ENCODE results near the gene GABRA4.

GABRA4 gene

DNA sequence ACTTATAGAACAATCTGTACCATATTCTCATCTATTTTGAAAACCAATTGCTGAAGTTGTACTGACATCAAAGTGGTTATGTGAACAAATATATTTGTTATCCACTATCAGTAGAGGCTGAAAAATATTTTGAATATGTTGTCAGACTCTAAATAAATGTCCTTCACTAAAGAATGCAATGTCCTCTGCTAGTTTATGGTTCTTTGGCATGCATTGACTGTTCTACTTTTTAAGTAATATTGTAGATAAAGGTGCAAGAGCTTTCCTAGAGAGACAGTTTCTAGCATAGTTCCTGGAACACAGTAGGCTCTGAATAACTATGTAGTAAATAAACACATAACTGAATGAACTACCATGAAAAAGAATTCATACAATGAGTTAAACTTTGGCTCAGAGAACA lies 66.2 kb downstream of the GABRA4 start:
- no peak for DNase-seq (ENCODE audit: low read depth)

- DNase-seq (ENCODE audit: low read depth) = no peak
These were observed 68.4 kb downstream of the GABRA4 start for GRCh38 chr4:46924789-46925529.

GRCh38 chr4:46922205-46922604 lies 71.2 kb downstream of the GABRA4 start:
- DNase-seq (ENCODE audit: low read depth) = no peak

DNA sequence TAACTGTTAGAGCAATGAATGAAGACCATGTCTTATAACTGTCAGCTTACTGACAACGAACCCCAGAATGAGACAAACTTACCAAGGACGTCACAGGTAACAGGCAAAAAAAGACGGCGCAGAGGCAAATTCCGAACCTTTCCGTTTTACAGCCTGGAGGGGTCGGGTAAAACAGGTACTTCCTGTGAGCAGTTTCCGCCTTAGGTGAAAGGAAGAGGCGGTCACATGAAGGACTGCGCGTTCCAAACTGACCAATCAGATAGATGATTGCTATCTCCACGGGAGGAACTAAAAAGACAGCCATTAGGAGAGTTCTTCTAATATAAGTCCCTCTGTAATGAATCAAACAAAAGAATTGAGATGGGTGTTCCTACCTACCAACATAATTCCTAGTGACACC lies 84.3 kb downstream of the GABRA4 start, which contains the start of gene COX7B2:
Gene COX7B2 (minus strand): TSS at position 168 of the 400 bp plus-strand sequence. CDS start 174,053 bp downstream, outside the sequence.
- no peak for DNase-seq (ENCODE audit: low read depth)

DNA sequence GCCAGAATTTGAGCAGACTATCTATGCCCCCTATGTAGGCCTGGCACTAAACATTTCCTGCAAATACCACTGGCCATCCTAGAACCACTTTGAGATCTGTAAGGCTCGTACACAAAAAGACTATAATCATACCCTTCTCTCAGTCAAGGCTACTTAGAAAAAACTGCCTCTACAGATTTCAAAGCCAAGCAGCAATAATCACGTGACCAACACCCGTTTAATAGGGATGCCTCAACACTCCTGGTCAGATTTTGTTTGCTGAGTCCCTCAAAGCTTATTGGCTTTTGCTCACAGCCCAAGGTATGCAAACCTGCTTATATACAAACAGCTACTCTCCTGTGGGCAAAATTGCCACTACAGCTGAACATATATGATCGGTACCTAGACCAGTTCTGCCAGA lies 85.2 kb downstream of the GABRA4 start:
- no peak for DNase-seq (ENCODE audit: low read depth)

- DNase-seq (ENCODE audit: low read depth) = no peak
These were observed 93.3 kb downstream of the GABRA4 start for GRCh38 chr4:46900082-46900481.

- no peak for DNase-seq (ENCODE audit: low read depth)
These were observed 98.6 kb downstream of the GABRA4 start for GRCh38 chr4:46894826-46895225.

DNA sequence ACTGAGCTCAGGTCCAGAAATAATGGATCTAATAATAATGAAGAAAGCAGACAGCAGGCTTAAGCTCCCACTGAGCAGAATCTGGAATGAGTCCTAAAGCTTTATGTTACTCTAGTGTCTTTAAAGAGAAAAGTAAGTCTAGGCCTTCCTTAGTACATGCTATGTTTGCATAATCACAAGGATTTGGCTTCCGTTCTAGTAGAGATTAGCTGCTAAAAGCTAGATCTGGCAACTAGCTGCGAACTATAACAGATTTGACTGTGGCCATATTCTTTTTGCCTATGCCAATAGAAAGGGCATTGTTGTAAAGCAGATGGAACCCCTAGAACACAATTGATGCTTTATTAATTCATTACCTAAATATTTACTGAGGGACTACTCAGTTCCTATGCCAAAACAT lies 103.3 kb downstream of the GABRA4 start:
- DNase-seq (ENCODE audit: low read depth) = no peak

GRCh38 chr4:46889410-46889809 lies 104.0 kb downstream of the GABRA4 start:
- no peak for DNase-seq (ENCODE audit: low read depth)

DNA sequence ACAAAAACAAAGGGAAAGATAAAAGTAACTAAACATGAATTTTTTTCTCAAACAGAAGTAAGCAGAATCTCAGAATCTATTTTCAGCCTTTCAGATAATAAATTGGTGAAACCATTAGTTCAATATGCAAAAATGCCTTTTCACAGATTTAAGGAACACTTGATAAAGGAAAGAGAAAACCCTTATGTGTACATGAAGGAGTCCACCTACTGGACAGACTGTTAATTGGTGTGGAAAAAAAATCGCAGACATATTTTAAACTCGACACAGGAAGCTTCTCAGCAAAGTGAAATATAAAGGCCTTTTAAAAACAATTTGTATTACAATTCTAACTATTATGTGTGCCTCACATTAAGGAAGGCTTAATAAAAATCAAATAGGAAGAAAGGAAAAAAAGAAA lies 106.7 kb downstream of the GABRA4 start:
- no peak for DNase-seq (ENCODE audit: low read depth)

DNA sequence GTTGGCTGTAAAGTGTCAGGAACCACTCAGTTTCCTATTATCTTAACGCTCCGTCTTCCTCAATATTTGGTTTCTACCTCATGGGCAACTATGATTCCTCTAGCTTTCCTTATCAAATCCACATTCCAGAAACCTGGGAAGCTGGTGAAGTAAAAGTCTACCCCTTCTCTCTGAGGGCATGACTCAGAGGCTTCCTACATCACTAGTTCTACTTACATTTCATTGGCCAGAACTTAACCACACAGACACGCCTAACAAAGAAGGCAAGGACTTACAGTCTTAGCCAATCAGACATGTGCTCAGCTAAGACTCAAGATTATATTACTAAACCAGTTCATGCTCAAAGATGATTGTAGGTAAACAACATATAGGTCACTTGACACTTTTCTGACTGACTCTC lies 114.7 kb downstream of the GABRA4 start:
- DNase-seq (ENCODE audit: low read depth) = no peak

DNA sequence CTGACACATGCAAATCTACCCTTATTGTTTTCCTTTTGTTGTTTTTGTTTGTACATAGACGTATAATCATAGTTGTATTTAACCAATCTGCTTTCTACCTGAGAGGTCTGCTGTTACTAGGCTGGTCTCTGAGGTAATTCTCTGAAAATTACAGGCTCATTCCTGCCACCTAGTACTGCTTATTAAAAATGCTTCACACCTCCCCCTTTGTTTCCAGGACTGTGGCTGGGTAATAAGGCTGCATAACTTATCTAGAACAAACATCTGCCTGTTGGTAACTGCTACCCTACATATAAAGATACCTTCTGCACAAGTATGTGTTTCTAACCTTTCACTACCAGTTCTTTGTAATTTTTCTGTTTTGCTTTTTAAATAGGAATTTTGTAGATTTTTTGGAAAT lies 118.6 kb downstream of the GABRA4 start:
- DNase-seq (ENCODE audit: low read depth) = no peak

GRCh38 chr4:46870411-46870810 lies 123.0 kb downstream of the GABRA4 start:
- no peak for DNase-seq (ENCODE audit: low read depth)

Data from fibroblast of gingiva (primary cell).